ENCODE data around the gene GK.

GK gene

GRCh38 chrX:30679369-30679768 is 26.1 kb downstream of the GK start:
- no peaks in the 10 kb centered on the region for H3K36me3 ChIP-seq (replicated peaks)
- DNase-seq, result no peak
- in situ Hi-C loops (cut with HindIII; ENCODE audit: low pct_ligation_motif_present, low sequenced_read_pairs), result no loop called here
- no peak overlapping the region for H3K27ac ChIP-seq
- no peak overlapping the region for H3K4me3 ChIP-seq (ENCODE audit: low read depth, low read length)
- TF ChIP-seq CTCF (IDR thresholded peaks at IDR 0.05; ENCODE audit: low read depth, low read length, missing control alignments), result no peak
- no peaks in the 10 kb centered on the region for H3K27me3 ChIP-seq (replicated peaks)

DNA sequence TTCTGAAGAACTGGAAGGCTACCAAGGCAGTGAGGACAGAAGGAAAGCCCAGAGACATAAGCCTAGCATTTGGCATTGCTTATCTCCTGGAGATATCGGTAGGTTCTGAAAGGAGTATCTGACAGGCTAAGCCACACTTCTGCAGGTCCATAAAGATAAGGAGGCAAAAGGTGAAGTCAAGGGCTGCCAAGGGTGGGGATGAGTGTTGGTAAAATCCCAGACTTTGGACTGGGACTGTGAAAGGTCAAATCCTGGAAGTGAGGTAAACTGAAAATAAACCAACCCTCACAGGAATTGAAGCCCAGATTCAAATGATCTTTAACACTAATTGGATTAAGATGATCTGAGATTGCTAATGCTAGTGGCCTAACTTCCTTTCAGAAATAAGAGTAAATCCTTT is 27.4 kb downstream of the GK start:
- Histone ChIP-seq H3K27me3 (replicated peaks) (no peaks in the 10 kb centered on the region), H3K27ac (no peak overlapping the region), H3K36me3 (replicated peaks) (no peaks in the 10 kb centered on the region), H3K4me3 (ENCODE audit: low read depth, low read length) (no peak overlapping the region)
- in situ Hi-C loops (cut with HindIII; ENCODE audit: low pct_ligation_motif_present, low sequenced_read_pairs), result no loop called here
- no peak for DNase-seq
- TF ChIP-seq CTCF (IDR thresholded peaks at IDR 0.05; ENCODE audit: low read depth, low read length, missing control alignments), result no peak

GRCh38 chrX:30688641-30689040 is 35.4 kb downstream of the GK start:
- Histone ChIP-seq H3K27ac (no peak overlapping the region), H3K27me3 (replicated peaks) (no peaks in the 10 kb centered on the region), H3K4me3 (ENCODE audit: low read depth, low read length) (no peak overlapping the region), H3K36me3 (replicated peaks) (no peaks in the 10 kb centered on the region)
- no peak for TF ChIP-seq CTCF (IDR thresholded peaks at IDR 0.05; ENCODE audit: low read depth, low read length, missing control alignments)
- DNase-seq, result no peak
- in situ Hi-C loops (cut with HindIII; ENCODE audit: low pct_ligation_motif_present, low sequenced_read_pairs), result no loop called here

GRCh38 chrX:30689116-30689515 is 35.9 kb downstream of the GK start:
- Histone ChIP-seq H3K27ac (no peak overlapping the region), H3K4me3 (ENCODE audit: low read depth, low read length) (no peak overlapping the region), H3K27me3 (replicated peaks) (no peaks in the 10 kb centered on the region), H3K36me3 (replicated peaks) (no peaks in the 10 kb centered on the region)
- in situ Hi-C loops (cut with HindIII; ENCODE audit: low pct_ligation_motif_present, low sequenced_read_pairs), result no loop called here
- no peak for TF ChIP-seq CTCF (IDR thresholded peaks at IDR 0.05; ENCODE audit: low read depth, low read length, missing control alignments)
- DNase-seq, result no peak

GRCh38 chrX:30690330-30690729 is 37.1 kb downstream of the GK start:
- TF ChIP-seq CTCF (IDR thresholded peaks at IDR 0.05; ENCODE audit: low read depth, low read length, missing control alignments), result no peak
- in situ Hi-C loops (cut with HindIII; ENCODE audit: low pct_ligation_motif_present, low sequenced_read_pairs), result no loop called here
- Histone ChIP-seq H3K27me3 (replicated peaks) (no peaks in the 10 kb centered on the region), H3K36me3 (replicated peaks) (no peaks in the 10 kb centered on the region), H3K4me3 (ENCODE audit: low read depth, low read length) (no peak overlapping the region), H3K27ac (no peak overlapping the region)
- no peak for DNase-seq

GRCh38 chrX:30693999-30694650 is 40.9 kb downstream of the GK start:
- H3K36me3 ChIP-seq (replicated peaks), result no peaks in the 10 kb centered on the region
- in situ Hi-C loops (cut with HindIII; ENCODE audit: low pct_ligation_motif_present, low sequenced_read_pairs), result no loop called here
- no peak for DNase-seq
- no peak for TF ChIP-seq CTCF (IDR thresholded peaks at IDR 0.05; ENCODE audit: low read depth, low read length, missing control alignments)
- no peak overlapping the region for H3K4me3 ChIP-seq (ENCODE audit: low read depth, low read length)
- H3K27me3 ChIP-seq (replicated peaks), result no peaks in the 10 kb centered on the region
- H3K27ac ChIP-seq, result no peak overlapping the region
